Dendritic cell treated with granulocyte-macrophage colony-stimulating factor and Interleukin-4, amounts not matched to agents 40 ng/mL and 50 ng/mL, for 4 days (primary cell): ENCODE results near the gene ZFP69B.

Experiments used
- H3K27ac Mint-ChIP-seq: one replicate; pipeline ENCODE4 v1.8.0; 2022; ENCODE audit warnings: mild to moderate bottlenecking, mixed read lengths
- H3K27me3 Mint-ChIP-seq: one replicate; pipeline ENCODE4 v1.8.0; 2022; ENCODE audit warnings: mild to moderate bottlenecking, mixed read lengths
- H3K36me3 Mint-ChIP-seq: one replicate; pipeline ENCODE4 v1.8.0; 2022; ENCODE audit warnings: low read depth, mixed read lengths
- H3K4me1 Mint-ChIP-seq: one replicate; pipeline ENCODE4 v1.8.0; 2022; ENCODE audit warnings: low read depth, mixed read lengths
- H3K4me3 Mint-ChIP-seq: one replicate; pipeline ENCODE4 v1.8.0; 2022; ENCODE audit warnings: mild to moderate bottlenecking, moderate library complexity, mixed read lengths
- H3K9me3 Mint-ChIP-seq: one replicate; pipeline ENCODE4 v1.8.0; 2022; ENCODE audit warnings: mixed read lengths
- intact Hi-C: fragments of 100-400 bp; cut with micrococcal nuclease; formaldehyde crosslinking; loops from one replicate; pipeline ENCODE4 v1.15.0; 2022

ZFP69B gene

GRCh38 chr1:40449684-40450494 is at the start of gene ZFP69B:
Gene ZFP69B (plus strand): TSS chr1:40450476. CDS start chr1:40450962, 486 bp downstream.
- Mint-ChIP-seq H3K4me1 (peaks cover 17% of the 10 kb centered on the region), H3K9me3 (peaks cover 56% of the 10 kb centered on the region), H3K36me3 (peaks cover 47% of the 10 kb centered on the region)

GRCh38 chr1:40401473-40402201 is 48.6 kb upstream of the ZFP69B start:
- no peaks in the 10 kb centered on the region for H3K9me3 Mint-ChIP-seq
- no peak overlapping the region for H3K4me3 Mint-ChIP-seq
- H3K27me3 Mint-ChIP-seq = no peaks in the 10 kb centered on the region
- peaks cover 66% of the 10 kb centered on the region for H3K36me3 Mint-ChIP-seq
- peaks cover 67% of the 10 kb centered on the region for H3K4me1 Mint-ChIP-seq
- peak overlapping the region; percentile 53 for H3K27ac Mint-ChIP-seq
- intact Hi-C loops = loop anchor here (5.0 to 10.0 kb wide), 2 partner anchors 59 to 317 kb away; no protein-coding TSS in a partner anchor

More at GRCh38 chr1:40449684-40450494, at the start of gene ZFP69B:
- Mint-ChIP-seq H3K4me3 (peak within 1 kb of the TSS; percentile 90), H3K27me3 (no peaks in the 10 kb centered on the region), H3K27ac (peak within 1 kb of the TSS; percentile 91)
- intact Hi-C loops = no loop called here

- Mint-ChIP-seq H3K27me3 (no peaks in the 10 kb centered on the region), H3K9me3 (no peaks in the 10 kb centered on the region), H3K27ac (peak overlapping the region; percentile 75), H3K4me1 (peaks cover 53% of the 10 kb centered on the region), H3K36me3 (peaks cover 88% of the 10 kb centered on the region), H3K4me3 (no peak overlapping the region)
- intact Hi-C loops = loop anchor here (5.0 to 10.0 kb wide), 3 partner anchors 63 to 320 kb away; no protein-coding TSS in a partner anchor
Measured at GRCh38 chr1:40404670-40405462, 45.4 kb upstream of the ZFP69B start.

- Mint-ChIP-seq H3K4me1 (peaks cover 44% of the 10 kb centered on the region), H3K9me3 (no peaks in the 10 kb centered on the region), H3K4me3 (no peak overlapping the region), H3K27me3 (no peaks in the 10 kb centered on the region), H3K36me3 (peaks cover 89% of the 10 kb centered on the region), H3K27ac (no peak overlapping the region)
- intact Hi-C loops = loop anchor here (5.0 to 10.0 kb wide), 2 partner anchors 264 to 321 kb away; no protein-coding TSS in a partner anchor
Measured at GRCh38 chr1:40405812-40406211, 44.5 kb upstream of the ZFP69B start.

- H3K4me3 Mint-ChIP-seq = no peak overlapping the region
- peaks cover 27% of the 10 kb centered on the region for H3K4me1 Mint-ChIP-seq
- intact Hi-C loops = loop anchor here (5.0 to 10.0 kb wide), 2 partner anchors 265 to 323 kb away; no protein-coding TSS in a partner anchor
- peaks cover 88% of the 10 kb centered on the region for H3K36me3 Mint-ChIP-seq
- H3K9me3 Mint-ChIP-seq = no peaks in the 10 kb centered on the region
- no peaks in the 10 kb centered on the region for H3K27me3 Mint-ChIP-seq
- H3K27ac Mint-ChIP-seq = no peak overlapping the region
Measured at GRCh38 chr1:40407453-40407852, 42.8 kb upstream of the ZFP69B start.

GRCh38 chr1:40409467-40409866 is 40.8 kb upstream of the ZFP69B start:
- Mint-ChIP-seq H3K4me3 (no peak overlapping the region), H3K9me3 (no peaks in the 10 kb centered on the region), H3K36me3 (peaks cover 92% of the 10 kb centered on the region), H3K4me1 (peaks cover 10% of the 10 kb centered on the region), H3K27ac (no peak overlapping the region), H3K27me3 (no peaks in the 10 kb centered on the region)
- intact Hi-C loops = loop anchor here (5.0 to 10.0 kb wide), 2 partner anchors 267 to 325 kb away; no protein-coding TSS in a partner anchor

- peaks cover 92% of the 10 kb centered on the region for H3K36me3 Mint-ChIP-seq
- no peaks in the 10 kb centered on the region for H3K27me3 Mint-ChIP-seq
- H3K4me3 Mint-ChIP-seq = no peak overlapping the region
- no peaks in the 10 kb centered on the region for H3K4me1 Mint-ChIP-seq
- H3K27ac Mint-ChIP-seq = no peak overlapping the region
- H3K9me3 Mint-ChIP-seq = no peaks in the 10 kb centered on the region
- intact Hi-C loops = loop anchor here (5.0 kb wide), 1 partner anchor 49 kb away; no protein-coding TSS in a partner anchor
Measured at GRCh38 chr1:40411294-40411693, 39.0 kb upstream of the ZFP69B start.

- intact Hi-C loops = loop anchor here (5.0 kb wide), 1 partner anchor 50 kb away; no protein-coding TSS in a partner anchor
- peaks cover 92% of the 10 kb centered on the region for H3K36me3 Mint-ChIP-seq
- H3K4me1 Mint-ChIP-seq = no peaks in the 10 kb centered on the region
- H3K27me3 Mint-ChIP-seq = no peaks in the 10 kb centered on the region
- no peak overlapping the region for H3K27ac Mint-ChIP-seq
- H3K4me3 Mint-ChIP-seq = no peak overlapping the region
- H3K9me3 Mint-ChIP-seq = no peaks in the 10 kb centered on the region
Measured at GRCh38 chr1:40411843-40412242, 38.4 kb upstream of the ZFP69B start.

GRCh38 chr1:40413527-40414252 is 36.6 kb upstream of the ZFP69B start:
- Mint-ChIP-seq H3K27ac (no peak overlapping the region), H3K4me1 (peaks cover 2% of the 10 kb centered on the region), H3K4me3 (no peak overlapping the region), H3K27me3 (no peaks in the 10 kb centered on the region), H3K36me3 (peaks cover 96% of the 10 kb centered on the region), H3K9me3 (no peaks in the 10 kb centered on the region)
- intact Hi-C loops = loop anchor here (5.0 kb wide), 1 partner anchor 51 kb away; no protein-coding TSS in a partner anchor

- Mint-ChIP-seq H3K27me3 (no peaks in the 10 kb centered on the region), H3K4me3 (no peak overlapping the region), H3K4me1 (peaks cover 8% of the 10 kb centered on the region), H3K27ac (no peak overlapping the region), H3K9me3 (no peaks in the 10 kb centered on the region), H3K36me3 (peaks cover 96% of the 10 kb centered on the region)
- intact Hi-C loops = loop anchor here (5.0 kb wide), 1 partner anchor 52 kb away; no protein-coding TSS in a partner anchor
Measured at GRCh38 chr1:40414331-40414730, 35.9 kb upstream of the ZFP69B start.

- Mint-ChIP-seq H3K4me3 (no peak overlapping the region), H3K9me3 (no peaks in the 10 kb centered on the region), H3K27ac (no peak overlapping the region), H3K36me3 (peaks cover 95% of the 10 kb centered on the region), H3K4me1 (peaks cover 31% of the 10 kb centered on the region), H3K27me3 (no peaks in the 10 kb centered on the region)
- intact Hi-C loops = no loop called here
Measured at GRCh38 chr1:40416709-40417108, 33.6 kb upstream of the ZFP69B start.

GRCh38 chr1:40421431-40422384 is 28.6 kb upstream of the ZFP69B start:
- Mint-ChIP-seq H3K27me3 (no peaks in the 10 kb centered on the region), H3K4me1 (peaks cover 77% of the 10 kb centered on the region), H3K36me3 (peaks cover 93% of the 10 kb centered on the region), H3K27ac (peak overlapping the region; percentile 89), H3K4me3 (peak overlapping the region; percentile 61), H3K9me3 (no peaks in the 10 kb centered on the region)
- intact Hi-C loops = no loop called here
